HG03354 (cell line): ENCODE data around the gene ILKAP.

Experiments
- ATAC-seq: cut with Tn5 transposase; IDR thresholded peaks from one replicate; pipeline ENCODE4 v1.9.1; 2021; ENCODE audit warnings: mild to moderate bottlenecking; ENCODE audit not compliant: unreplicated experiment, poor library complexity, severe bottlenecking

The ILKAP gene

GRCh38 chr2:238128534-238129001, 74.9 kb downstream of the ILKAP start:
- ATAC-seq = no peak

GRCh38 chr2:238128061-238128440, 75.4 kb downstream of the ILKAP start:
- no peak for ATAC-seq

GRCh38 chr2:238127165-238128060, 76.1 kb downstream of the ILKAP start:
- no peak for ATAC-seq

- no peak for ATAC-seq
Measured at GRCh38 chr2:238126775-238127164, 76.7 kb downstream of the ILKAP start.

GRCh38 chr2:238126338-238126737, 77.2 kb downstream of the ILKAP start:
- no peak for ATAC-seq

GRCh38 chr2:238125127-238125885, 78.2 kb downstream of the ILKAP start:
- ATAC-seq = no peak

GRCh38 chr2:238124488-238125126, 78.9 kb downstream of the ILKAP start:
- no peak for ATAC-seq

- no peak for ATAC-seq
Measured at GRCh38 chr2:238123991-238124470, 79.5 kb downstream of the ILKAP start.

GRCh38 chr2:238123218-238123971, 80.1 kb downstream of the ILKAP start:
- ATAC-seq = no peak

- ATAC-seq = no peak
Measured at GRCh38 chr2:238122287-238123217, 80.9 kb downstream of the ILKAP start.

- ATAC-seq = no peak
Measured at GRCh38 chr2:238121511-238122286, 81.8 kb downstream of the ILKAP start.

- ATAC-seq = no peak
Measured at GRCh38 chr2:238120463-238121298, 82.8 kb downstream of the ILKAP start.
